ENCODE results near the gene EGR4.

The EGR4 gene

DNA sequence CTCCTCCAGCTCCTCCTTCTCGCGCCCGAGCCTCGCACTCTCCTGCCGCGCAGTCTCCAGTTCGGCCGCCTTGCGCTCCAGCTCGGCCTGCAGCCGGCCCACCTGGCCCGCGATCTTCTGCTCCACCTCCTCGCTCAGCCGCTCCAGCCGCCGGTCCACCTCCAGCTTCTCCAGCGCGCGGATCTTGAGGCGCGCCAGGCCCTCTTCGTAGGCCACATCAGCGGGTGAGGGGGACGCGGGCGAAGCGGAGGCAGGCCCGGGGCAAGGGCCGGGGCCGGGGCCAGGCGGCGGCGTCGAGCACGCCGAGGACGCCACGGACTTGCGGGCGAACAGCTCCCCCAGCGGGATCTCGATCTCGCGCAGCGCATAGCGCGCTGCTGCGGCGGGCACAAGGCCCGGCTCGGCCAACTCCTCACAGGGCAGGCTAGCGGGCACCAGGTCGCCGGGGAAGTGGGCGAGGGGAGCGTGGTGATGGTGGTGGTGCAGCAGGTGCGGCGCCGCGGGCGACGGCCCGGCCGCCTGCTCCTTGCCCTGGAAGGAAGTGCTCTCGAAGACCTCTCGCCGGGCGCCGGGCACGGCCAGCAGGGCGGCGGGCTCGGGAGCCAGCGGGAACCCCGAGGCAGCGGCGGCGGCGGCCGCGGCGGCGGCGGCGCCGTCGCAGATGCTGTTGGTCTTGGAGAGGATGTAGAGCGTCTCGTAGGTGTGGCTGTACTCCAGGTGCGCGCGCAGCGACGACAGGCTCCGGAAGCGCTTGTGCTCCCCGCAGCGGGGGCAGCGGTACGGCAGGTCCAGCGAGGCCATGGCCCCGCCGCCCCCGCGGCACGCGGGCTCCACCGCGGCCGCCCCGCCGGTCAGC lies 24.3 kb downstream of the EGR4 start:
- Histone ChIP-seq H3K4me2 (no peak overlapping the region), H3K36me3 (peaks cover 95 to 100% (median 100%) of the 10 kb centered on the region in 11 experiments), H3K27ac (no peak overlapping the region), H3K9ac (no peak overlapping the region), H4K20me1 (peaks cover 72 to 100% (median 98%) of the 10 kb centered on the region in 11 experiments; a peak in 21 of 22 replicates), H3K4me1 (peaks cover 0 to 6% (median 0%) of the 10 kb centered on the region in 10 experiments; a peak in 2 of 20 replicates), H3K4me3 (no peak overlapping the region), H3K27me3 (no peaks in the 10 kb centered on the region), H3K9me3 (replicated peaks in 1 of 11) (no peaks in the 10 kb centered on the region)
- no peak for TF ChIP-seq Cebpa-rat (IDR thresholded peaks at IDR 0.05)

DNA sequence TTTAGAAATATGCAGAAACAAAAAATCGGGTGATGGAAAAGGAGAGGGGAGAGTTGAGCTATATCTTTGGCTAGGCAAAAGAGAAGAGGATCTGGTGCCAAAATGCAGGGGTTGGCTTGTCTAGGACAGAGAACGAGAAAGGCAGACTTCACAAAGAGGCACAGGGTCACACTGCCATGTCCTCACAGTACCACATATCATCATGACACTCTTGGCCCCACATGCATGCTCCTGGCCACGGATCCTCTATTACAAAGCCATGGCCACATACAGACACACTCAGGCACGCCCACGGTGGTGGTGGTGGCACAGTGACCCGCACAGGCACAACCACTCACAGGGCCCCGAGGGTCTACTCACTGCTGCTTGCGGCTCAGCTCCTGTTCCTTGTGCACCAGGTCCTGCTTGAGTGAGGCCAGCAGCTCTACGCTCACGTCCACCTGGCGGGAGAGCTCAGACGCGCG lies 24.9 kb downstream of the EGR4 start:
- H3K4me1 ChIP-seq, result peaks cover 0 to 6% (median 0%) of the 10 kb centered on the region in 10 experiments; a peak in 2 of 20 replicates
- peaks cover 95 to 100% (median 100%) of the 10 kb centered on the region in 11 experiments for H3K36me3 ChIP-seq
- no peak overlapping the region for H3K4me3 ChIP-seq
- no peaks in the 10 kb centered on the region for H3K9me3 ChIP-seq (replicated peaks in 1 of 11)
- H3K9ac ChIP-seq, result no peak overlapping the region
- no peak overlapping the region for H3K4me2 ChIP-seq
- H3K27me3 ChIP-seq, result no peaks in the 10 kb centered on the region
- H3K27ac ChIP-seq, result no peak overlapping the region
- peaks cover 66 to 100% (median 97%) of the 10 kb centered on the region in 11 experiments; a peak in 21 of 22 replicates for H4K20me1 ChIP-seq
- no peak for TF ChIP-seq Cebpa-rat (IDR thresholded peaks at IDR 0.05)

GRCh38 chr2:73267008-73267407 lies 26.3 kb downstream of the EGR4 start:
- Histone ChIP-seq H3K9ac (no peak overlapping the region), H4K20me1 (peaks cover 53 to 99% (median 86%) of the 10 kb centered on the region in 11 experiments; a peak in 21 of 22 replicates), H3K27me3 (no peaks in the 10 kb centered on the region), H3K4me2 (no peak overlapping the region), H3K4me3 (no peak overlapping the region), H3K36me3 (peaks cover 95 to 100% (median 100%) of the 10 kb centered on the region in 11 experiments), H3K9me3 (replicated peaks in 1 of 11) (no peaks in the 10 kb centered on the region), H3K27ac (no peak overlapping the region), H3K4me1 (peaks cover 0 to 6% (median 0%) of the 10 kb centered on the region in 10 experiments; a peak in 2 of 20 replicates)
- no peak for TF ChIP-seq Cebpa-rat (IDR thresholded peaks at IDR 0.05)

GRCh38 chr2:73266061-73266901 lies 27.1 kb downstream of the EGR4 start:
- H3K27me3 ChIP-seq, result no peaks in the 10 kb centered on the region
- no peak overlapping the region for H3K4me2 ChIP-seq
- H3K4me1 ChIP-seq, result peaks cover 0 to 6% (median 0%) of the 10 kb centered on the region in 10 experiments; a peak in 2 of 20 replicates
- H3K27ac ChIP-seq, result no peak overlapping the region
- no peak overlapping the region for H3K9ac ChIP-seq
- H3K9me3 ChIP-seq (replicated peaks in 1 of 11), result no peaks in the 10 kb centered on the region
- H3K4me3 ChIP-seq, result no peak overlapping the region
- no peak for TF ChIP-seq Cebpa-rat (IDR thresholded peaks at IDR 0.05)
- H3K36me3 ChIP-seq, result peaks cover 95 to 100% (median 99%) of the 10 kb centered on the region in 11 experiments
- peaks cover 47 to 98% (median 85%) of the 10 kb centered on the region in 11 experiments; a peak in 21 of 22 replicates for H4K20me1 ChIP-seq

- no peak for TF ChIP-seq Cebpa-rat (IDR thresholded peaks at IDR 0.05)
- H3K36me3 ChIP-seq, result peaks cover 92 to 100% (median 99%) of the 10 kb centered on the region in 11 experiments
Observed at GRCh38 chr2:73265298-73266060, 27.9 kb downstream of the EGR4 start.

DNA sequence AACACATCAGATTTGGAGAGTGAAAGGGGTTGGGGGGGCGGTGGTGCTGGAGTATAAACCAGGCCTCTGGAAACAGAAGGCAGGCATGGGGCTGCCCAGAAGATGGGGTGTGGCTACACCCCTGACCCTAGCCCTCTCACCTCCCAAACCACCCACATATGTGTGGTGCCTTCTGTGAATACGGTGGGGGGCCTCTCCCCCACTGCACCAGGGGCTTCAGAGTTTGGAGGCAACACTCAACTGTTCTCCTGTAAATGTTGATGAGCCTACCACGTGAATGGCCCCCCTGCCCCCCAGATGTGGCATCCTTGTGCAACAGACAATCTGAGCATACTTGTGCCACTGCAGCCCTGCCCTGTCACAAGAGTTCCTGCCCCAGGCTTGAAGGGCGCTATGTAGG lies 28.6 kb downstream of the EGR4 start:
- H3K9me3 ChIP-seq (replicated peaks in 1 of 11), result no peaks in the 10 kb centered on the region
- H3K27me3 ChIP-seq, result no peaks in the 10 kb centered on the region
- peaks cover 0 to 6% (median 2%) of the 10 kb centered on the region in 10 experiments; a peak in 5 of 20 replicates for H3K4me1 ChIP-seq
- peaks cover 93 to 100% (median 99%) of the 10 kb centered on the region in 11 experiments for H3K36me3 ChIP-seq
- H3K27ac ChIP-seq, result no peak overlapping the region
- H3K9ac ChIP-seq, result no peak overlapping the region
- H3K4me3 ChIP-seq, result no peak overlapping the region
- TF ChIP-seq Cebpa-rat (IDR thresholded peaks at IDR 0.05), result no peak
- H3K4me2 ChIP-seq, result no peak overlapping the region
- peaks cover 35 to 98% (median 83%) of the 10 kb centered on the region in 11 experiments; a peak in 21 of 22 replicates for H4K20me1 ChIP-seq

More at GRCh38 chr2:73265298-73266060, 27.9 kb downstream of the EGR4 start:
- no peak overlapping the region for H3K4me2 ChIP-seq
- no peak overlapping the region for H3K4me3 ChIP-seq
- peaks cover 40 to 98% (median 85%) of the 10 kb centered on the region in 11 experiments; a peak in 21 of 22 replicates for H4K20me1 ChIP-seq
- H3K9me3 ChIP-seq (replicated peaks in 1 of 11), result no peaks in the 10 kb centered on the region
- no peak overlapping the region for H3K9ac ChIP-seq
- peaks cover 0 to 5% (median 1%) of the 10 kb centered on the region in 10 experiments; a peak in 5 of 20 replicates for H3K4me1 ChIP-seq
- no peak overlapping the region for H3K27ac ChIP-seq
- no peaks in the 10 kb centered on the region for H3K27me3 ChIP-seq

DNA sequence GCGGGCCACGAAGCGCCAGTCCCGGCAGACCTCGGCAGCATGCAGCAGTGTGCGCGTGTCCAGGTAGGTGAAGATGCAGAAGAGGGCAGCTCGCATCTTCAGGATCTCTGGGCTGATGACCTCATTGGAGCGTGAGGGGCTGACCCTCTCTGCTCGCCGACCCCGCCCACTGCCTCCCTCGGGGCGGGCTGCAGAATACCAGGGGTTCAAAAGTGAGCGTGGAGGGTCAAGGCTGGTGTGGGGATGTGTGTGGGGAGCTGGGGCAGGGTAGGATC lies 29.1 kb downstream of the EGR4 start:
- peaks cover 31 to 98% (median 82%) of the 10 kb centered on the region in 11 experiments; a peak in 21 of 22 replicates for H4K20me1 ChIP-seq
- H3K4me1 ChIP-seq, result peaks cover 0 to 6% (median 2%) of the 10 kb centered on the region in 10 experiments; a peak in 6 of 20 replicates

More for the DNA sequence above, 29.1 kb downstream of the EGR4 start:
- Histone ChIP-seq H3K27me3 (no peaks in the 10 kb centered on the region), H3K4me3 (no peak overlapping the region), H3K9me3 (replicated peaks in 1 of 11) (no peaks in the 10 kb centered on the region), H3K27ac (no peak overlapping the region), H3K36me3 (peaks cover 93 to 100% (median 100%) of the 10 kb centered on the region in 11 experiments), H3K9ac (no peak overlapping the region), H3K4me2 (no peak overlapping the region)
- no peak for TF ChIP-seq Cebpa-rat (IDR thresholded peaks at IDR 0.05)
